ENCODE measurements around the gene MSL1. TPM values are rescaled to one million over a fixed set of nuclear protein-coding genes. Genes with fewer than 3 reads are reported as not detected.

Gene MSL1
- total and polyA plus RNA-seq, 2 of the 13 experiments (the other 11 are each of a cell fraction or from before 2014, with no cell fraction given), result 63.8 to 88.5 TPM

DNA sequence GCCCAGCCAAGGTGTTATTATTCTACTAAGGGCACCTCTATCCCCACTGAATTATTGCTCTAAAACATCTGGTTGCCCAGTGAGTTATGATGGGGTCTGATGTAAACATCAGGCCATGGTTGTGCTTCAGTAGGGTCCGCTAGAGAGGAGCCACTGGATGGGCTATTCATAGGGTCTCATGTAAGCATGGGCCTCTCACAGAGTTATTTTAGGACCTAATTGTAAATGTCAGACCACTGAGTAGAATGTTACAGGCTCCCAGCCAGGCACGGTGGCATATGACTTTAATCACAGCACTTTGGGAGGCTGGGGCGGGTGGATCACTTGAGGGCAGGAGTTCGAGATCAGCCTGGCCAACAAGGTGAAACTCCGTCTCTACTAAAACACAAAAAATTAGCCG, 60.8 kb downstream of the MSL1 start:
- Histone ChIP-seq H3K27ac (ENCODE audit: extremely low read length, insufficient read depth, low read length) (no peak overlapping the region), H3K4me3 (replicated peaks in 1 of 3; ENCODE audit: insufficient read depth in 1 of 3, low read depth in 2 of 3, low read length in 3 of 3) (no peak overlapping the region), H2AFZ (ENCODE audit: low read length) (no peak overlapping the region), H4K20me1 (ENCODE audit: insufficient read depth, low read length) (no peaks in the 10 kb centered on the region), H3K79me2 (ENCODE audit: insufficient read depth, low read length) (no peaks in the 10 kb centered on the region), H3K27me3 (ENCODE audit: control insufficient read depth in 1 of 2, insufficient read depth in 2 of 2, low read length in 2 of 2) (no peaks in the 10 kb centered on the region), H3K9ac (ENCODE audit: insufficient read depth, low read depth, low read length) (no peak overlapping the region), H3K36me3 (replicated peaks in 1 of 2; ENCODE audit: control insufficient read depth in 1 of 2, insufficient read depth in 2 of 2, low read length in 2 of 2) (0 out of 5 replicates have a peak, but pooled peaks cover 0 to 2% of the 10 kb centered on the region in 2 experiments), H3K4me1 (ENCODE audit: insufficient read depth, low read length) (peaks cover 26% of the 10 kb centered on the region), H3K9me3 (ENCODE audit: low read length) (no peaks in the 10 kb centered on the region), H3K4me2 (ENCODE audit: low read depth, low read length) (no peak overlapping the region)
- POLR2A ChIA-PET, result interaction anchor here (0.7 to 0.9 kb wide), 3 partner anchors 15 to 99 kb away, joined by 3 to 5 read pairs (median 3); partner anchors contain the start of gene WIPF2
- DNase-seq (ENCODE audit: low spot score) (no peak), FAIRE-seq (no peak), ATAC-seq (no peak)
- BruUV-seq (replicated peaks), result no TSS peak
- 94% methylated on average over 5 of the region's 6 CpGs for WGBS (ENCODE audit: low lambda C conversion rate)
- in situ Hi-C loops (cut with HindIII; ENCODE audit: extremely low pct_ligation_motif_present, low pct_unique_long_range_greater_than_20kb), result no loop called here
- CTCF ChIA-PET (ENCODE audit: low intra/inter-chr PET ratio, low total read pairs), result no interaction called here
- no peak for TF ChIP-seq ZKSCAN5 (CRISPR knock-in tag; IDR thresholded peaks at IDR 0.05)
- TF ChIP-seq XBP1 (CRISPR knock-in tag; IDR thresholded peaks at IDR 0.05), result no peak
- no peak for TF ChIP-seq CREBL2 (CRISPR knock-in tag; IDR thresholded peaks at IDR 0.05; ENCODE audit: borderline replicate concordance)
- TF ChIP-seq PTBP1 (IDR thresholded peaks at IDR 0.05; ENCODE audit: low read depth, low read length, poor library complexity, severe bottlenecking), result no peak
- TF ChIP-seq EP300 (IDR thresholded peaks at IDR 0.05; ENCODE audit: low read depth in 2 of 2, low read length in 2 of 2), result no peak
- no peak for TF ChIP-seq EP300 (CRISPR knock-in tag; IDR thresholded peaks at IDR 0.05; ENCODE audit: borderline replicate concordance)
- no peak for TF ChIP-seq ZNF781 (CRISPR knock-in tag; IDR thresholded peaks at IDR 0.05; ENCODE audit: borderline replicate concordance, not compliant biosample characterization)
- no peak for TF ChIP-seq TEAD3 (CRISPR knock-in tag; optimal IDR thresholded peaks at IDR 0.05; ENCODE audit: borderline replicate concordance)
- no peak for TF ChIP-seq POLR2AphosphoS2 (IDR thresholded peaks at IDR 0.05; ENCODE audit: low read depth, low read length)
- TF ChIP-seq ETS1 (CRISPR knock-in tag; IDR thresholded peaks at IDR 0.05), result no peak
- TF ChIP-seq, protein P1, sequence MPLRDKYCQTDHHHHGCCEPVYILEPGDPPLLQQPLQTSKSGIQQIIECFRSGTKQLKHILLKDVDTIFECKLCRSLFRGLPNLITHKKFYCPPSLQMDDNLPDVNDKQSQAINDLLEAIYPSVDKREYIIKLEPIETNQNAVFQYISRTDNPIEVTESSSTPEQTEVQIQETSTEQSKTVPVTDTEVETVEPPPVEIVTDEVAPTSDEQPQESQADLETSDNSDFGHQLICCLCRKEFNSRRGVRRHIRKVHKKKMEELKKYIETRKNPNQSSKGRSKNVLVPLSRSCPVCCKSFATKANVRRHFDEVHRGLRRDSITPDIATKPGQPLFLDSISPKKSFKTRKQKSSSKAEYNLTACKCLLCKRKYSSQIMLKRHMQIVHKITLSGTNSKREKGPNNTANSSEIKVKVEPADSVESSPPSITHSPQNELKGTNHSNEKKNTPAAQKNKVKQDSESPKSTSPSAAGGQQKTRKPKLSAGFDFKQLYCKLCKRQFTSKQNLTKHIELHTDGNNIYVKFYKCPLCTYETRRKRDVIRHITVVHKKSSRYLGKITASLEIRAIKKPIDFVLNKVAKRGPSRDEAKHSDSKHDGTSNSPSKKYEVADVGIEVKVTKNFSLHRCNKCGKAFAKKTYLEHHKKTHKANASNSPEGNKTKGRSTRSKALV (CRISPR knock-in tag; IDR thresholded peaks at IDR 0.05), result no peak
- no peak for TF ChIP-seq ZMYM3 (CRISPR knock-in tag; IDR thresholded peaks at IDR 0.05)
- TF ChIP-seq, protein P2, sequence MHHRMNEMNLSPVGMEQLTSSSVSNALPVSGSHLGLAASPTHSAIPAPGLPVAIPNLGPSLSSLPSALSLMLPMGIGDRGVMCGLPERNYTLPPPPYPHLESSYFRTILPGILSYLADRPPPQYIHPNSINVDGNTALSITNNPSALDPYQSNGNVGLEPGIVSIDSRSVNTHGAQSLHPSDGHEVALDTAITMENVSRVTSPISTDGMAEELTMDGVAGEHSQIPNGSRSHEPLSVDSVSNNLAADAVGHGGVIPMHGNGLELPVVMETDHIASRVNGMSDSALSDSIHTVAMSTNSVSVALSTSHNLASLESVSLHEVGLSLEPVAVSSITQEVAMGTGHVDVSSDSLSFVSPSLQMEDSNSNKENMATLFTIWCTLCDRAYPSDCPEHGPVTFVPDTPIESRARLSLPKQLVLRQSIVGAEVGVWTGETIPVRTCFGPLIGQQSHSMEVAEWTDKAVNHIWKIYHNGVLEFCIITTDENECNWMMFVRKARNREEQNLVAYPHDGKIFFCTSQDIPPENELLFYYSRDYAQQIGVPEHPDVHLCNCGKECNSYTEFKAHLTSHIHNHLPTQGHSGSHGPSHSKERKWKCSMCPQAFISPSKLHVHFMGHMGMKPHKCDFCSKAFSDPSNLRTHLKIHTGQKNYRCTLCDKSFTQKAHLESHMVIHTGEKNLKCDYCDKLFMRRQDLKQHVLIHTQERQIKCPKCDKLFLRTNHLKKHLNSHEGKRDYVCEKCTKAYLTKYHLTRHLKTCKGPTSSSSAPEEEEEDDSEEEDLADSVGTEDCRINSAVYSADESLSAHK (CRISPR knock-in tag; IDR thresholded peaks at IDR 0.05; ENCODE audit: borderline replicate concordance), result no peak
- TF ChIP-seq ZBTB49 (CRISPR knock-in tag; IDR thresholded peaks at IDR 0.05; ENCODE audit: borderline replicate concordance), result no peak
- intact Hi-C loops (cut with micrococcal nuclease; ENCODE audit: unreplicated experiment), result no loop called here
